H9 (cell line): ENCODE measurements around the gene RCN1. TPM values are rescaled to one million over a fixed set of nuclear protein-coding genes. Genes with fewer than 3 reads are reported as not detected.

Experiments
- DNase-seq: peaks from one replicate; pipeline ENCODE4 v3.0.0-alpha.2; 2017
- H2AFZ ChIP-seq: one replicate; pipeline ENCODE4 v1.6.1; 2013; ENCODE audit warnings: mild to moderate bottlenecking, low read length, control low read depth, moderate library complexity
- H2AK5ac ChIP-seq: 2 replicates; pipeline ENCODE4 v1.6.1; 2013; ENCODE audit warnings: low read length, control low read depth, mixed read lengths; ENCODE audit not compliant: insufficient read length
- H2BK120ac ChIP-seq: one replicate; pipeline ENCODE4 v1.6.1; 2013; ENCODE audit warnings: low read depth, mild to moderate bottlenecking, low read length, control low read depth, inconsistent platforms; ENCODE audit not compliant: poor library complexity, severe bottlenecking
- H2BK12ac ChIP-seq: 2 replicates; pipeline ENCODE4 v1.6.1; 2013; ENCODE audit warnings: low read length, control low read depth, mixed read lengths, low read depth; ENCODE audit not compliant: insufficient read length
- H2BK15ac ChIP-seq: 2 replicates; pipeline ENCODE4 v1.6.1; 2013; ENCODE audit warnings: low read depth, low read length, control low read depth
- H2BK20ac ChIP-seq: one replicate; pipeline ENCODE4 v1.6.1; 2013; ENCODE audit warnings: low read depth, mild to moderate bottlenecking, low read length, control low read depth, inconsistent platforms; ENCODE audit not compliant: poor library complexity, severe bottlenecking
- H2BK5ac ChIP-seq: 2 replicates; pipeline ENCODE4 v1.6.1; 2013; ENCODE audit warnings: low read length, control low read depth, mixed read lengths; ENCODE audit not compliant: insufficient read length
- H3K14ac ChIP-seq: 2 replicates; pipeline ENCODE4 v1.6.1; 2013; ENCODE audit warnings: low read length, control low read depth; ENCODE audit not compliant: insufficient read depth
- H3K18ac ChIP-seq: 2 replicates; pipeline ENCODE4 v1.6.1; 2013; ENCODE audit warnings: low read depth, mild to moderate bottlenecking, mixed read lengths, low read length, control low read depth; ENCODE audit not compliant: insufficient read length
- H3K23ac ChIP-seq: 2 replicates; pipeline ENCODE4 v1.6.1; 2013; ENCODE audit warnings: low read length, control low read depth, mixed read lengths, low read depth; ENCODE audit not compliant: insufficient read length
- H3K23me2 ChIP-seq: 2 replicates; pipeline ENCODE4 v1.6.1; 2013; ENCODE audit warnings: low read depth, mild to moderate bottlenecking, mixed read lengths, low read length, control low read depth; ENCODE audit not compliant: insufficient read length, poor library complexity, severe bottlenecking
- H3K27ac ChIP-seq: 2 replicates; pipeline ENCODE4 v1.5.1; 2013; ENCODE audit warnings: low read length, control low read depth, mixed read lengths, low read depth; ENCODE audit not compliant: insufficient read length
- H3K27me3 ChIP-seq: 2 replicates; pipeline ENCODE4 v1.6.1; 2013; ENCODE audit warnings: low read length, control low read depth, inconsistent platforms; ENCODE audit not compliant: insufficient read depth
- H3K4ac ChIP-seq: 2 replicates; pipeline ENCODE4 v1.6.1; 2013; ENCODE audit warnings: low read depth, mild to moderate bottlenecking, control low read depth, inconsistent platforms, low read length, moderate library complexity
- H3K4me1 ChIP-seq: 2 replicates; pipeline ENCODE4 v1.6.1; 2013; ENCODE audit warnings: low read length, control low read depth, inconsistent platforms; ENCODE audit not compliant: insufficient read depth
- H3K4me2 ChIP-seq: 2 replicates; pipeline ENCODE4 v1.6.1; 2013; ENCODE audit warnings: low read length, control low read depth, mixed read lengths; ENCODE audit not compliant: insufficient read length, insufficient read depth
- H3K56ac ChIP-seq: 2 replicates; pipeline ENCODE4 v1.6.1; 2013; ENCODE audit warnings: low read depth, mild to moderate bottlenecking, mixed read lengths, low read length, control low read depth; ENCODE audit not compliant: insufficient read length
- H3K79me1 ChIP-seq: 2 replicates; pipeline ENCODE4 v1.6.1; 2013; ENCODE audit warnings: low read depth, mild to moderate bottlenecking, moderate library complexity, low read length, control low read depth, inconsistent platforms; ENCODE audit not compliant: insufficient read depth, poor library complexity, severe bottlenecking
- H3K79me2 ChIP-seq: 2 replicates; pipeline ENCODE4 v1.6.1; 2013; ENCODE audit warnings: low read length, control low read depth, inconsistent platforms; ENCODE audit not compliant: insufficient read depth
- H3K9ac ChIP-seq: 2 replicates; pipeline ENCODE4 v1.6.1; 2013; ENCODE audit warnings: low read length, control low read depth, mixed read lengths; ENCODE audit not compliant: insufficient read length; ENCODE audit errors: extremely low read depth
- H3K9me3 ChIP-seq: one replicate; pipeline ENCODE4 v1.6.1; 2013; ENCODE audit warnings: low read depth, low read length, inconsistent platforms; ENCODE audit not compliant: control insufficient read depth
- H3T11ph ChIP-seq: one replicate; pipeline ENCODE4 v1.6.1; 2013; ENCODE audit warnings: mild to moderate bottlenecking, low read length, control low read depth, inconsistent platforms
- H4K20me1 ChIP-seq: one replicate; pipeline ENCODE4 v1.6.1; 2013; ENCODE audit not compliant: control insufficient read depth, insufficient read length, insufficient read depth
- H4K5ac ChIP-seq: 2 replicates; pipeline ENCODE4 v1.6.1; 2013; ENCODE audit warnings: low read depth, mild to moderate bottlenecking, mixed read lengths, low read length, control low read depth; ENCODE audit not compliant: insufficient read length
- H4K8ac ChIP-seq: replicated peaks from 2 replicates; pipeline ENCODE4 v1.6.1; 2013; ENCODE audit warnings: low read length, control low read depth, mixed read lengths, low read depth; ENCODE audit not compliant: insufficient read length
- H4K91ac ChIP-seq: 2 replicates; pipeline ENCODE4 v1.6.1; 2013; ENCODE audit warnings: low read depth, mild to moderate bottlenecking, moderate library complexity, mixed read lengths, low read length, control low read depth; ENCODE audit not compliant: insufficient read length
- H3K27ac Mint-ChIP-seq, 3 experiments: 2 replicates in 2 of 3; 3 replicates in 1 of 3; pipeline ENCODE4 v1.8.0; 2020 to 2021; ENCODE audit warnings: mixed read lengths in 3 of 3, mild to moderate bottlenecking in 1 of 3, moderate library complexity in 1 of 3
- H3K27me3 Mint-ChIP-seq: 2 replicates; pipeline ENCODE4 v1.8.0; 2021; ENCODE audit warnings: low read depth, mild to moderate bottlenecking, moderate library complexity, mixed read lengths
- H3K36me3 Mint-ChIP-seq, 3 experiments: 2 replicates in 2 of 3; 3 replicates in 1 of 3; pipeline ENCODE4 v1.8.0; 2020 to 2021; ENCODE audit warnings: low read depth in 3 of 3, mixed read lengths in 3 of 3; ENCODE audit not compliant: insufficient read depth in 1 of 3
- H3K4me1 Mint-ChIP-seq, 2 experiments: 2 replicates each; pipeline ENCODE4 v1.8.0; 2020; ENCODE audit warnings: mixed read lengths in 2 of 2
- H3K4me3 Mint-ChIP-seq, 2 experiments: 2 replicates in 1 of 2; 3 replicates in 1 of 2; pipeline ENCODE4 v1.8.0; 2020 to 2021; ENCODE audit warnings: mild to moderate bottlenecking in 2 of 2, mixed read lengths in 2 of 2, moderate library complexity in 1 of 2
- H3K9me3 Mint-ChIP-seq, 2 experiments: 2 replicates in 1 of 2; 3 replicates in 1 of 2; pipeline ENCODE4 v1.8.0; 2020; ENCODE audit warnings: mild to moderate bottlenecking in 2 of 2, mixed read lengths in 2 of 2, moderate library complexity in 1 of 2
- WGBS: extraction: QIAGEN DNeasy Blood & Tissue Kit; methylation state at CpG from one replicate; pipeline ENCODE4 v1.1.7; 2013; ENCODE audit warnings: missing lambda C conversion rate, low lambda C conversion rate, mixed read lengths; ENCODE audit not compliant: insufficient read length; ENCODE audit errors: extremely low coverage; 5-methylcytosine and 5-hydroxymethylcytosine counted together
- total RNA-seq: library from RNA; stranded (reverse); gene quantifications from 2 replicates; pipeline ENCODE4 v1.2.1, GENCODE V29; 2021
- TF ChIP-seq, protein P1 (sequence below): fragments of 200-600 bp; sonication (generic); conservative IDR thresholded peaks from 3 replicates; pipeline ENCODE4 v1.8.0; 2021; ENCODE audit warnings: antibody characterized with exemption, mild to moderate bottlenecking

RCN1 gene
- total RNA-seq, 1 experiment from 2014 or later: 109 TPM

DNA sequence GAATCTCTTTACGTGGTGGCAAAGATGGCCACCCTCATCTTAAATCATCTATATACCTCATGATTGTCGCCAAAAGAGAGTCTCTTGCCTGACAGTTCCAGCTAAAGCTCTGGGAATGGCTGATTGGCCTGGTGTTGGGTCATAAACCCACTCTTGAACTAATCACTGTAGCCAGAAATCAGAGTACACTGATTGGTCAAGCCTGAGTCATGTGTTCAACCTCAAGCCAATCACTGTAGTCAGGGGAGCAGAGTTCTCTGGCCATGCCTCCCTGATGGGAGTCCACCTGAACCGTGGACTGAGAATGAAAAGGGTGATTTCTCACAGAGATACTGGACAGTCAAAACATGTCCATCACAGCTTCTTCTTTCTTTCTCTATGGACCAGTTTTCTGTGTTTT, 45.8 kb downstream of the RCN1 start:
- Histone ChIP-seq H2BK20ac (no peak overlapping the region), H3K27ac (no peak overlapping the region), H3K23ac (no peak overlapping the region), H3K79me1 (no peaks in the 10 kb centered on the region), H4K5ac (no peak overlapping the region), H3K4me2 (no peak overlapping the region), H3K23me2 (no peaks in the 10 kb centered on the region), H3K56ac (no peak overlapping the region), H3K27me3 (no peaks in the 10 kb centered on the region), H2AK5ac (no peak overlapping the region), H3K4me1 (no peaks in the 10 kb centered on the region), H4K20me1 (no peaks in the 10 kb centered on the region), H2AFZ (no peak overlapping the region), H4K8ac (no peak overlapping the region), H3T11ph (no peak overlapping the region), H3K18ac (no peak overlapping the region), H3K14ac (no peak overlapping the region), H3K9ac (no peak overlapping the region), H2BK120ac (no peak overlapping the region), H2BK12ac (no peak overlapping the region), H2BK15ac (no peak overlapping the region), H4K91ac (no peak overlapping the region), H3K9me3 (no peaks in the 10 kb centered on the region), H3K79me2 (no peaks in the 10 kb centered on the region; the same call in 1 of the 2 replicates), H3K4ac (no peak overlapping the region), H2BK5ac (no peak overlapping the region)
- DNase-seq: no peak
- no peaks in the 10 kb centered on the region for H3K36me3 Mint-ChIP-seq
- TF ChIP-seq, protein P1, sequence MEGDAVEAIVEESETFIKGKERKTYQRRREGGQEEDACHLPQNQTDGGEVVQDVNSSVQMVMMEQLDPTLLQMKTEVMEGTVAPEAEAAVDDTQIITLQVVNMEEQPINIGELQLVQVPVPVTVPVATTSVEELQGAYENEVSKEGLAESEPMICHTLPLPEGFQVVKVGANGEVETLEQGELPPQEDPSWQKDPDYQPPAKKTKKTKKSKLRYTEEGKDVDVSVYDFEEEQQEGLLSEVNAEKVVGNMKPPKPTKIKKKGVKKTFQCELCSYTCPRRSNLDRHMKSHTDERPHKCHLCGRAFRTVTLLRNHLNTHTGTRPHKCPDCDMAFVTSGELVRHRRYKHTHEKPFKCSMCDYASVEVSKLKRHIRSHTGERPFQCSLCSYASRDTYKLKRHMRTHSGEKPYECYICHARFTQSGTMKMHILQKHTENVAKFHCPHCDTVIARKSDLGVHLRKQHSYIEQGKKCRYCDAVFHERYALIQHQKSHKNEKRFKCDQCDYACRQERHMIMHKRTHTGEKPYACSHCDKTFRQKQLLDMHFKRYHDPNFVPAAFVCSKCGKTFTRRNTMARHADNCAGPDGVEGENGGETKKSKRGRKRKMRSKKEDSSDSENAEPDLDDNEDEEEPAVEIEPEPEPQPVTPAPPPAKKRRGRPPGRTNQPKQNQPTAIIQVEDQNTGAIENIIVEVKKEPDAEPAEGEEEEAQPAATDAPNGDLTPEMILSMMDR: no peak
- H3K27me3 Mint-ChIP-seq: peaks cover 4% of the 10 kb centered on the region; the same call in 1 of the 2 replicates
- H3K4me3 Mint-ChIP-seq: no peak overlapping the region
- no peaks in the 10 kb centered on the region for H3K9me3 Mint-ChIP-seq
- no peak overlapping the region for H3K27ac Mint-ChIP-seq
- no peaks in the 10 kb centered on the region for H3K4me1 Mint-ChIP-seq
- no CpG with 5 or more reads among the region's 3 CpGs for WGBS
